Keratinocyte (primary cell): ENCODE results near the gene UHMK1. TPM values are rescaled to one million over a fixed set of nuclear protein-coding genes. Genes with fewer than 3 reads are reported as not detected.

ENCODE experiments used
- DNase-seq: peaks from one replicate; pipeline ENCODE4 v3.0.0-alpha.2; 2011; ENCODE audit warnings: low read depth, missing footprints, low spot score
- FAIRE-seq: peaks from 2 replicates; lab custom pipeline; 2011; peaks lifted over from hg19 to GRCh38; lab: Jason Lieb, UNC
- H2AFZ ChIP-seq: 2 replicates; pipeline ENCODE4 v1.6.0; 2012; ENCODE audit warnings: low read length, control low read depth, inconsistent platforms; ENCODE audit not compliant: control insufficient read depth
- H3K27ac ChIP-seq: 2 replicates; pipeline ENCODE4 v1.5.1; 2011; ENCODE audit warnings: low read length; ENCODE audit not compliant: control insufficient read depth, insufficient read depth
- H3K27me3 ChIP-seq: 3 replicates; pipeline ENCODE4 v1.6.0; 2011; ENCODE audit warnings: low read length; ENCODE audit not compliant: control insufficient read depth, insufficient read depth; ENCODE audit errors: extremely low read depth
- H3K36me3 ChIP-seq, 2 experiments: 2 replicates in 1 of 2; 3 replicates in 1 of 2; pipeline ENCODE4 v1.5.1; 2011; ENCODE audit warnings: low read length in 2 of 2, mild to moderate bottlenecking in 1 of 2; ENCODE audit not compliant: control insufficient read depth in 2 of 2, insufficient read depth in 2 of 2; ENCODE audit errors: extremely low read depth in 1 of 2
- H3K4me1 ChIP-seq: 3 replicates; pipeline ENCODE4 v1.5.1; 2011; ENCODE audit warnings: low read length; ENCODE audit not compliant: control insufficient read depth, insufficient read depth; ENCODE audit errors: extremely low read depth
- H3K4me2 ChIP-seq: 3 replicates; pipeline ENCODE4 v1.6.0; 2011; ENCODE audit warnings: low read depth, low read length; ENCODE audit not compliant: control insufficient read depth, insufficient read depth; ENCODE audit errors: extremely low read depth
- H3K4me3 ChIP-seq, 3 experiments: fragments of 200-600 bp in 1 of 3; sonication (generic) in 1 of 3; 2 replicates in 2 of 3; 3 replicates in 1 of 3; pipeline ENCODE4 v1.5.1; 2011 to 2016; ENCODE audit warnings: low read length in 3 of 3, mild to moderate bottlenecking in 3 of 3, control low read depth in 2 of 3, inconsistent platforms in 1 of 3, low read depth in 1 of 3, mixed read lengths in 1 of 3, mixed run types in 1 of 3, moderate library complexity in 1 of 3; ENCODE audit not compliant: control insufficient read depth in 2 of 3, insufficient read depth in 2 of 3; ENCODE audit errors: extremely low read depth in 1 of 3
- H3K79me2 ChIP-seq: 2 replicates; pipeline ENCODE4 v1.6.0; 2012; ENCODE audit warnings: low read length; ENCODE audit not compliant: control insufficient read depth, insufficient read depth
- H3K9ac ChIP-seq: 3 replicates; pipeline ENCODE4 v1.6.0; 2011; ENCODE audit warnings: low read length; ENCODE audit not compliant: control insufficient read depth, insufficient read depth; ENCODE audit errors: extremely low read depth
- H3K9me1 ChIP-seq: 3 replicates; pipeline ENCODE4 v1.6.0; 2011; ENCODE audit warnings: low read length; ENCODE audit not compliant: control insufficient read depth, insufficient read depth; ENCODE audit errors: extremely low read depth
- H3K9me3 ChIP-seq: 2 replicates; pipeline ENCODE4 v1.5.1; 2012; ENCODE audit warnings: low read depth, low read length; ENCODE audit not compliant: control insufficient read depth
- H4K20me1 ChIP-seq: 3 replicates; pipeline ENCODE4 v1.6.0; 2011; ENCODE audit warnings: low read length; ENCODE audit not compliant: control insufficient read depth, insufficient read depth; ENCODE audit errors: extremely low read depth
- EZH2 ChIP-seq: IDR thresholded peaks from one replicate; pipeline ENCODE4 v1.6.1; 2012; ENCODE audit warnings: inconsistent platforms, mild to moderate bottlenecking, low read length, moderate library complexity
- dilution Hi-C: fragments of 300-500 bp; cut with MboI; formaldehyde crosslinking; loops from one replicate; pipeline ENCODE4 v1.7.0; 2020; ENCODE audit warnings: low sequenced_read_pairs; ENCODE audit not compliant: extremely low pct_ligation_motif_present
- polyA plus RNA-seq, 5 experiments: library from polyadenylated mRNA; depleted of rRNA in 3 of 5; stranded (reverse) in 3 of 5; stranded (forward) in 1 of 5; unstranded in 1 of 5; fragments of >200 nt; gene quantifications; 1 replicate in 1 of 5; 2 replicates in 3 of 5; 3 replicates in 1 of 5; pipeline versions ENCODE4 v1.2.1 to v1.2.3, GENCODE V29; 2011 to 2012; ENCODE audit warnings: missing spikeins in 2 of 5, low read depth in 1 of 5, low replicate concordance in 1 of 5
- TF ChIP-seq, protein P1 (sequence below), 3 experiments: IDR thresholded peaks in 1 of 3; conservative IDR thresholded peaks in 1 of 3; optimal IDR thresholded peaks in 1 of 3; 2 replicates in 2 of 3; 3 replicates in 1 of 3; pipeline versions ENCODE3 to v1.5.1; 2011; ENCODE audit warnings: low read length in 3 of 3, mild to moderate bottlenecking in 3 of 3, moderate library complexity in 2 of 3, control low read depth in 1 of 3, inconsistent platforms in 1 of 3; ENCODE audit not compliant: insufficient read depth in 2 of 3; ENCODE audit errors: extremely low read depth in 1 of 3

Gene UHMK1
- polyA plus RNA-seq, 1 donor (not counting 4 experiments of a cell fraction or from before 2014, with no cell fraction given), result 45.1 TPM

DNA sequence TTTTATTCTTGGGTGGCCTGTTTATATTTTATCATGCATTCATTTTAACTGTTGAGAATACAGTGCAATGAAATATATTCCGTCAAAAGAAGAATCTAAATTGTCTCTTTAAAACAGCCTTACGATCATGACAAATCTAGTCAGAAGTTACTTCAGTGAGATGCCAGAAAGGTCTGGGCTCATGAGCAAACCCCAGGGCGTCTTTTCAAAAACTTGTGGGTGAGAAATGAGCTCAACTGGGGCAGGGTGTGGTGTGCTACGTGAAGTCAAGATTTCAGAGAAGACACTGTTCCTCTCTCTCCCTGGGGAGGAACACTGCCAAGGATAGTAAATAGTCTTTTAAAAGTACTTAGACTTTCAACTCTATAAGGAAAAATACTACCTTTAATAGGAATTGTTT, 50.6 kb downstream of the UHMK1 start:
- Histone ChIP-seq H3K79me2 (no peaks in the 10 kb centered on the region), H2AFZ (peak overlapping the region; percentile 90), H3K4me1 (peaks cover 20% of the 10 kb centered on the region), H4K20me1 (no peaks in the 10 kb centered on the region), H3K9me1 (no peaks in the 10 kb centered on the region), H3K27me3 (no peaks in the 10 kb centered on the region), H3K4me2 (peak overlapping the region; percentile 49), H3K9me3 (no peaks in the 10 kb centered on the region), H3K9ac (peak overlapping the region; percentile 62), H3K4me3 (no peak overlapping the region), H3K27ac (peak overlapping the region; percentile 79), H3K36me3 (no peaks in the 10 kb centered on the region)
- DNase-seq (no peak), FAIRE-seq (peak; percentile 73)
- TF ChIP-seq, protein P1, sequence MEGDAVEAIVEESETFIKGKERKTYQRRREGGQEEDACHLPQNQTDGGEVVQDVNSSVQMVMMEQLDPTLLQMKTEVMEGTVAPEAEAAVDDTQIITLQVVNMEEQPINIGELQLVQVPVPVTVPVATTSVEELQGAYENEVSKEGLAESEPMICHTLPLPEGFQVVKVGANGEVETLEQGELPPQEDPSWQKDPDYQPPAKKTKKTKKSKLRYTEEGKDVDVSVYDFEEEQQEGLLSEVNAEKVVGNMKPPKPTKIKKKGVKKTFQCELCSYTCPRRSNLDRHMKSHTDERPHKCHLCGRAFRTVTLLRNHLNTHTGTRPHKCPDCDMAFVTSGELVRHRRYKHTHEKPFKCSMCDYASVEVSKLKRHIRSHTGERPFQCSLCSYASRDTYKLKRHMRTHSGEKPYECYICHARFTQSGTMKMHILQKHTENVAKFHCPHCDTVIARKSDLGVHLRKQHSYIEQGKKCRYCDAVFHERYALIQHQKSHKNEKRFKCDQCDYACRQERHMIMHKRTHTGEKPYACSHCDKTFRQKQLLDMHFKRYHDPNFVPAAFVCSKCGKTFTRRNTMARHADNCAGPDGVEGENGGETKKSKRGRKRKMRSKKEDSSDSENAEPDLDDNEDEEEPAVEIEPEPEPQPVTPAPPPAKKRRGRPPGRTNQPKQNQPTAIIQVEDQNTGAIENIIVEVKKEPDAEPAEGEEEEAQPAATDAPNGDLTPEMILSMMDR (optimal IDR thresholded peaks at IDR 0.05 in 1 of 3, IDR thresholded peaks at IDR 0.05 in 1 of 3, conservative IDR thresholded peaks at IDR 0.05 in 1 of 3; ENCODE audit: extremely low read depth in 1 of 3, insufficient read depth in 2 of 3, low read length in 3 of 3), result no peak
- TF ChIP-seq EZH2, result no peak
- dilution Hi-C loops, result no loop called here

DNA sequence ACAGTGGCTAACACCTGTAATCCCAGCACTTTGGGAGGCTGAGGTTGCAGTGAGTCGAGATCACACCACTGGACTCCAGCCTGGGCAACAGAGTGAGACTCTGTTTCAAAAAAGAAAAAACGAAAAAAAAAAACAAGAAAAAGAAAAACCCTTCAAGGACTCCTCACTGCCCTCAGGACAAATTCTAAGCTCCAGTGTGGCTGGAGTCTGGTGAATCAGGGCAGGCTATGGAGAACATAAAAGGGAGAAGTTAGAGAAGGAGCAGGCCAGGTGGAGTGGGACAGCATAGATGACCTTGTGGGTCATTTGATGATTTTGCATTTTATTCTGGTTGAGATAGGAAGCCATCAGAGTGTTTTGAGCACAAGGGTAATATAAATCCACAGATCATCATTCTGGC, 51.4 kb downstream of the UHMK1 start:
- no peaks in the 10 kb centered on the region for H4K20me1 ChIP-seq
- no peaks in the 10 kb centered on the region for H3K9me3 ChIP-seq
- H3K4me3 ChIP-seq, result no peak overlapping the region
- H3K36me3 ChIP-seq, result no peaks in the 10 kb centered on the region
- peak overlapping the region; percentile 62 for H3K9ac ChIP-seq
- FAIRE-seq (no peak), DNase-seq (no peak)
- TF ChIP-seq EZH2, result no peak
- TF ChIP-seq, protein P1 (optimal IDR thresholded peaks at IDR 0.05 in 1 of 3, IDR thresholded peaks at IDR 0.05 in 1 of 3, conservative IDR thresholded peaks at IDR 0.05 in 1 of 3; ENCODE audit: extremely low read depth in 1 of 3, insufficient read depth in 2 of 3, low read length in 3 of 3), result no peak
- peak overlapping the region; percentile 79 for H3K27ac ChIP-seq
- dilution Hi-C loops, result no loop called here
- H3K4me2 ChIP-seq, result peak overlapping the region; percentile 49
- peak overlapping the region; percentile 90 for H2AFZ ChIP-seq
- no peaks in the 10 kb centered on the region for H3K27me3 ChIP-seq
- H3K79me2 ChIP-seq, result no peaks in the 10 kb centered on the region
- no peaks in the 10 kb centered on the region for H3K9me1 ChIP-seq
- peaks cover 23% of the 10 kb centered on the region for H3K4me1 ChIP-seq
